NCI-H524 (cell line): ENCODE data around the gene KHDC4.
"Not testable (repeated sequence)": the region's sequence is repeated elsewhere in the genome, so short reads cannot be mapped to it uniquely, and the experiment has no call there.

Experiments used
- DNase-seq, 2 experiments: peaks; one replicate each; lab custom pipeline; 2025; lab: John Stamatoyannopoulos, UW

KHDC4 gene

GRCh38 chr1:155940993-155941844 lies 7.0 kb upstream of the KHDC4 start, which contains the start of gene RXFP4:
RXFP4 (plus strand) TSS chr1:155941638; CDS start chr1:155941710, 72 bp downstream.
- no peak for DNase-seq

DNA sequence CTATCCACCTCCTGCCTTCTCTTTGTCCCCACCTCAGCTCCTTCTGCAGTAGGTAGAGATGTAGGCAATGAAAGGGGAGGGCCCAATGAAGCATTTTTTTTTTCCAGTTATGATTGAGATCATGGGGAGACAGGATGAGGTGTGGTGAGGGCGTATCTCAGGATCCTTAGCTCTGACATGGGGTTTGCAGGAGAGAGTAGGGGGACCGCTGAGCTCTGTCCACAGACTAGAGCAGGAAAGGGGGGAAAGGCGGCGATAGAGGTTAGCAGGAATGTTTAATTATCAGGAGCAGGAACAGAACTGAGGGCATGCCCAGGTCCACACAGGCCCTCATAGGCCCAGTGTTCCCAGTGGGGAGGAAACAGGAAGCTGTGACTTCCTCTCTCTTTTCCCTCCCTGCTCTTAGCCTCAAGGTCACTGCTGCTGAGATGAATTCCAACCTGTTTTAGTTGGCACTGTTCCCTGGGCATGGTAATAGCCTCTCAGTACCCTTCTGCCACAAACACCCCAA lies 6.3 kb upstream of the KHDC4 start:
- no peak for DNase-seq

DNA sequence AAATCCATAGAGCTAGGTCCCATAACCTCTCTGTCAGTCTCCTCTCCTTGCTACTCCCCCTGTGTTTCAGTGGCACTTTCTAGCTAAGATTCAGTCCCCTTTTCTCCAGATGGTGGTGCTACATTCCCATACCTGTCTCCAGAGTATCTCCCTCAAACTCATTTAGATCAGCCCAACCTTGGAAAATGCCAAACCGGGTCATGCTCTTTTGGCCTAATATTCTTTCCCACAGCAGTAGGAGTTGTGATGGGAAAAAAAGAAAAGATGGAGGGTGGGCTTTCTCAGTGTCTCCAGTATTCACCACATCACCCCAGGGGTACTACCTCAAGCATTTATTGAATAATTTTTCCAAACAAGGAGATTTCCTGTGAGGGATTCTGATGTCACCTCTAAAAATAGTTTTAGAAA lies 4.0 kb upstream of the KHDC4 start:
- peak; percentile 44 to 77 for DNase-seq

GRCh38 chr1:155934936-155935590 lies 850 bp upstream of the KHDC4 start:
- peak in 1 of 2 experiments; percentile 52 for DNase-seq

- DNase-seq, result peak in 1 of 2 experiments; percentile 19
Observed at GRCh38 chr1:155933591-155934096, 569 bp downstream of the KHDC4 start.

DNA sequence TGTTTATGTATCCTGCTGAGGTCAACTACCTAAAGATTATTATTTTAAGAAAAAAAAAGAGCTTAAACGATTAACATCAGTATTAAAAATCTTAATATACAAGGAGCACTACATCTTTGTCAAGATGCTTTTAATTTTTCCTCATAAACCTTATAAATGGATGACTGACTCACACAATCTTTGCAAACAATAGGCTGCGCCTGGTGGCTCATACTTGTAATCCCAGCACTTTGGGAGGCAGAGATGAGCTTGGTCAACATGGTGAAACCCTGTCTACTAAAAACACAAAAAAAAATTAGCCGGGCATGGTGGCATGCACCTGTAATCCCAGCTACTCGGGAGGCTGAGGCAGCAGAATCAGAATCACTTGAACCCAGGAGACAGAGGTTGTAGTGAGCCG lies 1.7 kb downstream of the KHDC4 start:
- no peak for DNase-seq

GRCh38 chr1:155932081-155932480 lies 2.1 kb downstream of the KHDC4 start:
- no peak for DNase-seq

DNA sequence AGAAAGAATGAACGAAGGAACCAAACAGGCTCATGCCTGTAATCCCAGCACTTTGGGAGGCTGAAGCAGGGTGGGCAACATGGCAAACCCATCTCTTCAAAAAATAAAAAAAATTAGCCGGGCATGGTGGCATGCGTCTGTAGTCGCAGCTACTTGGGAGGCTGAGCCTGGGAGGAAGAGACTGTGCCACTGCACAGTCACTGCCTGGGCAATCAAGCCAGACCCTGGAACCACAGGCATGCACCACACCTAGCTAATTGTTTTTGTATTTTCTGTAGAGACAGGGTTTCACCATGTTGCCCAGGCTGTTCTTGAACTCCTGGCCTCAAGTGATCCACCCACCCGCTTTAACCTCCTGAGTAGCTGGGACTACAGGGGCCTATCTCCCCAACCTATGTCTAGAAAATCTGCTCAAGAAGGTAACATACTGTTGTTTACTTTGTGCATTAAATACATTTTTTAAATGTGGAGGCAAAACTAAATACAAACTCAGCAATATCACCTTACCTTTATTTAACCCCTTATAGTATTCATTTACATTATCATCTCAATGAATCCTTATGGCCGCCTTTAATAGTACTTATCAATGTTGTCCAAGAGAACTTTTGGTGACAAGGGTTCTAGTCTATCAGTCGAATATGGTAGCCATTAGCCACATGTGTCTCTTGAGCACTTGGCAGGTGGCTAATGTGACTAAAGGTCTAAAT lies 2.7 kb downstream of the KHDC4 start:
- DNase-seq, result no peak

GRCh38 chr1:155930725-155931124 lies 3.5 kb downstream of the KHDC4 start:
- not testable (repeated sequence) for DNase-seq

- DNase-seq, result no peak
Observed at GRCh38 chr1:155929057-155929456, 5.2 kb downstream of the KHDC4 start.

DNA sequence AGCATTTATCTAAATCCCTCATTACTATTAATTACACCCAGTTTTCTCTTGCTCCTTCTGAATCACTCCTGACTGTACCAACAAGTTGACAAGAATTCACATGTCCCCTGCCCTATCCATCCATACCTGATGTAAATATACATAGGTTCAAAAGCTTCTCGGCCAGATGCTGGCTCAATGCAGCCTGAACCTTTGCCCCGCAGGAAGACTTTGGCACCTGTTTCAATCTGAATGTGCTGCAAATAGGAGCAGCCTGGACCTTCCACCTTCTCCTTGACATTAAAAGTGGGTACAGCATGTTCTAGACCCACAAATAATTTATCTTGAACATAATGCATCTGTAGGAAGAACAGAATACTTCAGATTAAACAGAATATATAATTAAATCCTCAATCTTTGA lies 8.7 kb downstream of the KHDC4 start:
- DNase-seq, result no peak

GRCh38 chr1:155920717-155921116 lies 13.5 kb downstream of the KHDC4 start:
- no peak for DNase-seq

DNA sequence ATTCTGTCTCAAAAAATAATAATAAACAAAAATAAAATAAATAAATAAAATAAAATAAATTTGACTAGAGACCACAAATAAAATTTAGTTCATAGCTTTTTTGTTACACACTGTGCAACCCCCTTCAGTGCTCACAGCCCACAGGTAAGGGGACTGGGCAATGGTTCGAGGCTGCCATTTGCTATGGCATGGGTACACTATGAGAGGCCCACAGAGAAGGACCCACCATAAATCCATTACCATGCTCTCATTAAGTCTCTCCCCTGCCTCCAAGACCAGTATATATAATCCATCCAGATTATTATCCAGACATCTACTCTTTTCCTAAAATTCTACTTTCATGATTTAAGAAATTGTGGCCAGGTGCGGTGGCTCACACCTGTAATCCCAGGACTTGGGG lies 14.4 kb downstream of the KHDC4 start:
- no peak for DNase-seq

- DNase-seq, result no peak
Observed at GRCh38 chr1:155918660-155919059, 15.6 kb downstream of the KHDC4 start.

GRCh38 chr1:155913969-155914757 lies 20.1 kb downstream of the KHDC4 start:
- DNase-seq, result no peak

GRCh38 chr1:155912056-155912536 lies 22.1 kb downstream of the KHDC4 start:
- DNase-seq, result no peak

DNA sequence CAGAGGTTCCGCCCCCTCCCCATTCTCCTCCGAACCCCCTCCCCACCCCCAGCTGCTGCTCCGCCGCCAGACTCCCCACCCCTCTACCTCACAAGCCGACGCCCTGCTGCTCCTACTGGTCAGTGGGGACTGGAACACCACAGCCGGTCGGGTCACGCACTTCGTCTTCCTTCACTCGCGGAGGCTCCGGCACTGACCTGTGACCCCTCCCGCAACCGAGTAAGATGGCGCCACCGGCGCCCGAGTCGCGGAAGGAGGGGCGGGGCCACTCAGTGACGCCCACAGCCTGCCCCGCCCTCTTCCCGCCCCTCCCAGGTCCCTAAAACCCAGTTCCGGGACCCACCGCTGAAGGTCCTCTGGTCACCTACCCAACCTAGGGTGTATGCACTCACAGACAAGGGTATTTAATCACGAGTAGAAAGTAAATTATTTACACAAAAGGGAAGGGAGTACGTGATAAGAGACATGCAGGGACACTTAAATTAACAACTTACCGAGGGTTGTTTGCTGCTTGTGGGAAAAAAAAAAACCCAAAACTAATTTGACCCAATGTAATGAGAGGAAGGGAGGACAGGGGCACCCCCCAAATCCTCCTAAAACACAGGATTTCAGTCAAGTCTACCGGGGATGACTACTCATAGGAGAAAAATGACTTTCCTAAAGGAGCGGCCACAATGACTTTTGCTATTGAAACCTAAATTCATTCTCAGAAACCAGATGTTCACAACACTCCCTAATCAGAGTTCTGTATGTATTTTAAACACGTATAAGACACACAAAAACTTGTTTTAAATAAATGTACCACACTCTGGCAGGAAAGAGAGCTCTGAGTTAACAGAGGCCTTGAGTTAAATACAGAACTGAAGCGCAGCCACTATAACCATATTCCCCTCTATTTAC lies 22.8 kb downstream of the KHDC4 start, which contains the start of gene RIT1:
RIT1 (minus strand) TSS at position 194 of the 900 bp plus-strand sequence. CDS start 588 bp downstream, outside the sequence.
- DNase-seq, result peak; percentile 44 to 74

DNA sequence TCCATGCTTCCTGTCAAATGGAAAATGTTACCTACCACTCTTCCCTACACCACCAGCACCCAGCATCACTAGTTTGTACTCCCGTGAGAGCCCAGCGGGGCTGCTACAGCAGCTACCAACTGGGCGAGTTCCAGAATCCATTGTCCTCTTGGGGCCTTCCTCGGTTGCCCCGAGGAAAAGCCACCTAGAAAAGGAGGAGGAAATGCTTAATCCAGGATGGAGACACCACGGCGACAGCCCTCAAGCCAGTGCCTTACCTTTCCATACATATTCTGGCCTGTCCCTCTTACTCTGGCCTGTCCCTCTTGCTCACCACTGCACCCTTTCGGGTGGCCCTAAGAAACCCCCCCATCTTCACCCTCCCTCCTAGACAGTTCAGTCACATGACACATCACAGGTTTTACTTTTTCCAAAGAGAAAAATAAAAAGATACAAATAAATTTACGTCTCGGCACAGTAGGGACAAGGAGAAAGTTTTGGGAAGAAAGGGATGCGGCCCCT lies 23.5 kb downstream of the KHDC4 start:
- peak in 1 of 2 experiments; percentile 41 for DNase-seq

- no peak for DNase-seq
Observed at GRCh38 chr1:155909894-155910293, 24.3 kb downstream of the KHDC4 start.

GRCh38 chr1:155904261-155904660 lies 30.0 kb downstream of the KHDC4 start:
- no peak for DNase-seq
